DLD1 (cell line): ENCODE data around the gene NCKAP5.

Source experiments
- in situ Hi-C: cut with HindIII; loops from 2 replicates; pipeline ENCODE4 v1.10.0; 2017; ENCODE audit warnings: low sequenced_read_pairs

The NCKAP5 gene

DNA sequence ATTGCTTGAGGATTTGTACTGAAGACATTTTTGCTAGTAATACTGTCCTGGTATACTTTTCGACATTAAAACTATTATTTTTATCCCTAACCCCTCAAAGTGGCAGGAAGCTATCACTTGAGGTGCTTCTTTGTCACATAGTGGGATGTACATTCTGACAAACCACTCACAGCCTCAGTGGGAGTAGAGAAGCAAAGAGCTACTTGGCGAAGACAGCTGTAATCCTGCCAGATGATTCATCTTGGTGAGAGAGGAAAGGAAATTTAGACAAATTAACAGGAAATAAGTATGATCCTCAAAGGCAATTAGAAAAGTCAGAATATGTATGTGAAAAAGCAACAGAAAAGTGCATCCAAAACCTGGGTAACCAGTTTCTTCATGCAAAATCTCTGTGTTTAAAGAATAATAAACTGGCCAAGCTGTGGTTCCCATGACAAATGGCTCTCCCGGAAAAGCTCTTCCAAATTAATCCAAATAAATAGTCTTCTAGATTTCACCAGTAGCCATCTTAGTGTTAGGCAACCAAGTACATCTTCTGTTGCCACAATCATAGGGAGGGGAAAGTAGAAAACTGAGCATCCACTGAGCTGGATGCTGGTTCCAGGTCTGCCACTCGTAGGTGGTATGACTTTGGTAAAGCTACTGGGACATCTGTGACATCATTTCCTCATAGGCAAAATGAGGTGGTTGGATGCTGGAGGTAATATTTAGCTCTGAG is 590.3 kb downstream of the NCKAP5 start:
- in situ Hi-C loops, result no loop called here

GRCh38 chr2:132975193-132976105 is 592.8 kb downstream of the NCKAP5 start:
- in situ Hi-C loops, result no loop called here

DNA sequence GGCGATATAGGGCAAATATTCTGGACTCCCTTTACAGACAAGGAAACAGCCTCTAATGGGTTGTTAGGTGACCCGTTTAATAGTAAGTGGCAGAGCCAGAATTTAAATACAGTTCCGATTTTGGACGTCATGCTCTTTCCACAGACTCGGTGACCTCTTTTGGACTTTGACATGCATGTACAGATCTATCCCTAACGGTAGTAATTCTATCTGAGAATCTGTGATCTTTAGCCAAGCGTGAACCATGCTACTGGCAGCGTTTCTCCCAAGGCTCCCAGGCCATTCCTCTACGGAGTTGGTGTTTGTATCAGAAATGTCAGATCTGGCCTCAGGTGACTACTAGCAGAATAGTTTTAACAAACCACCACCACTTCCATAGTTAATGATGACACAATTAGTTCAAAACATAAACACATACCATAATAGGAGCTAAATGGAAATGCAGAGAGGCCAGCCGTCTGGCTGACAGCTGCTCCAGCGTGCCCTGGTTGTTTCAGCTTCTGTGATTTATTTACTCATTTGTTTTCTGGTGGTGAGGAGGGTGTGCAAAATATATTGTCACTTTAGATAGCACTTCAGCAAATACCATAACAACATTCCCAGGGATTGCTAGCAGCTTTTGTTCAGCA is 593.7 kb downstream of the NCKAP5 start:
- in situ Hi-C loops, result no loop called here

DNA sequence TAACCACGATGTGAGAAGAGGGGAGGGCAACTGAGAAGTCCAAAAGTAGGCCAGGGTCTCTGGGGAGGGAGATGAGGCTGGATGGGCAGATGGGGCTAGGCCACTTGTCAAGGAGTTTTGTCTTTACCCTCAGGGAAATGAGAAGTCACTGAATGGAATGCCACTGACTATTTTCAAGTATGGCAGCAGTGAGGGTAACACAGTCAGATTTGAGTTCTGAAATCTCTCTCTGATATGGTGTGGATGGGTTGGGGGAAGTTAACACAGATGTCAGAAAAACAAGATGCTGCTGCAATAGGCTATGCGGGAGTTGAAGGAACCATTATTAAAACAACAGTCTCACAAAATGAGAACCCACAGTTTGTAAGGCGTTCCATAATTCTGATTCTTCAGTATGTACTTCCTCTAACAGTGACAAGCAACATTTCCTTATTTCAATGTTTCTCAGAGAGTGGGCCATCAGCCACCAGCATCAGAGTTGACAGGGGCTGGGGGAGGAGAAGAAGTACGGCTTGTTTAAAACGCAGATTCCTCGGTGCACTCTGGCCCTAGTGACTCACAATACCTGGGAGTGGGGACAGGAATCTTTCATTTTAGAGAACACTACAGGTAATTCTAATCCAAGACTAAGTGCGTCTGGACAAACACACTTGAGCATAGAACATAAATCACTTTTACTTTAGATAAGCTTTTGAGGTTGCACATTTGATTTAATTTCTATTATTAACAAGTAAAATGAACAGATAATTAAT is 596.8 kb downstream of the NCKAP5 start:
- in situ Hi-C loops, result no loop called here

GRCh38 chr2:132969371-132969985 is 598.8 kb downstream of the NCKAP5 start:
- in situ Hi-C loops, result no loop called here

DNA sequence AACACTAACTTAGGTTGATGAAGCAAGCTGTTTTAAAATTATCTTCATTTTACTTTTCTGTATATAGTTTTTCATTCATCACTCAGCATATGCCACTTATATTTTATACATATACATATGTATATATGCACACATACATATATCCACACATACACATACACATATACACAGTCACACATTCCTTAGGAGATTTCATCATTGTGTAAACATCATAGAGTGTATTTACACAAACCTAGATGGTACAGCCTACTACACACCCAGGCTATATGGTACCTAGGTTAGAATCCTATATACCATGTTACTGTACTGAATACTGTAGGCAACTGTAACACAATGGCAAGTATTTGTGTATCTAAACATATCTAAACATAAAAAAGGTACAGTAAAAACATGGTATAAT is 602.8 kb downstream of the NCKAP5 start:
- in situ Hi-C loops, result no loop called here

- in situ Hi-C loops, result no loop called here
Observed at GRCh38 chr2:132963161-132963560, 605.1 kb downstream of the NCKAP5 start.

- in situ Hi-C loops, result no loop called here
Observed at GRCh38 chr2:132958887-132959286, 609.4 kb downstream of the NCKAP5 start.

- in situ Hi-C loops, result no loop called here
Observed at GRCh38 chr2:132955871-132956615, 612.2 kb downstream of the NCKAP5 start.

DNA sequence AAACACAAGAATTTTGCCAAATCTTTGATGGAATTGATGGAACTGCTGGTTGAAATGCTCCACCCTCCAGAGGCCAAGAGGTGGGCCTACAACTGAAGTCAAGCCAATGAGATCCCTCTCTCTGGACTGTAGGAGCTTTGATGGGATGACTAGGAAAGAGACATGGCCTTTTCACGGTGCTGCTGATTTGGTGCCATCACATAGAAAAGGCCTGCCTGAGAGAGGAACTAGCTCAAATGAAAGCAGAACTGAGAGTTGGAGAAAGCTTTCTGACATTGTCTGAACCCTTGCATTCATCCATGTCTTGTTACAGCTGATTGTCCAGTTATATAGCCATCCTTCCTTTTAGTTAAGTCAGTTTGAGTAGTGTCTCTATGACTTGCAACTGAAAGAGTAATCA is 614.5 kb downstream of the NCKAP5 start:
- in situ Hi-C loops, result no loop called here

GRCh38 chr2:132951008-132951714 is 617.1 kb downstream of the NCKAP5 start:
- in situ Hi-C loops, result no loop called here

DNA sequence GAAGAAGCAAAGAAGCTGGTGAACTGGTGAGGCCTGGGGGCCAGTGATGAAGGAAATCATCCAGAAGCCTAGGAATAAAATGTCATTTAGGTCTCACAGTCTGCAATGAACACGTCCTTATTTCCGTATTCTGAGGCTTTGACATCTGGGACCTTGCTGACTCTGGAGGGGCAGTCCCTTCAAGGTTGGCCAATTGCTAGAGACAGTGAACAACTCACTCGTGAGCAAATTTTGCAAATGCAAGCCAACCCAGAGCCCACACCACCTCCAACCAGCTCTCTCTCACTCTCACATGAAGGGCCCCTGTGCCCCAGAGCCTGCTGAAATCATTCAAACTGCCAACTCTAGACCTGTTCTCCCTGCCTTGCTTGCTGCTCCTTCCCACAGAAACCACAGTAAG is 619.2 kb downstream of the NCKAP5 start:
- in situ Hi-C loops, result no loop called here

- in situ Hi-C loops, result no loop called here
Observed at GRCh38 chr2:132948211-132948610, 620.1 kb downstream of the NCKAP5 start.

DNA sequence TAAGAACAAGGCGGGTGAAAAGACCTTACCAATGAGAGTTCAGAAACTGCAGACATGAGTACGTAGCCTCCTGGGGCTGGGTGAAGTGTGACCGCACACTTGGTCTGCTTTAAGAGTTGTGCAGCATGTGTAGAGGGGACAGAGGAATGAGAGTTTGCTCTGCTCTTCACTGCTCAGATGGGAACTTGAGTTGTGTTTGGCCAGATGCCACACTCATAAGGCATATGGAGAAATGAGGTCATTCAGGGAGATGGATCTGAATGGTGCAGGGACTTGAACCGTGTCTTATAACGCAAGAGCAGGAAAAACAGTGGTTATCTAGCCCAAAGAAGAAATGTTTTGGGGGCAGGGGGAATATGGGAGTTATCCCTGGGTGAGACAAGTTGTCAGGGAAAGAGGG is 624.4 kb downstream of the NCKAP5 start:
- in situ Hi-C loops, result no loop called here

DNA sequence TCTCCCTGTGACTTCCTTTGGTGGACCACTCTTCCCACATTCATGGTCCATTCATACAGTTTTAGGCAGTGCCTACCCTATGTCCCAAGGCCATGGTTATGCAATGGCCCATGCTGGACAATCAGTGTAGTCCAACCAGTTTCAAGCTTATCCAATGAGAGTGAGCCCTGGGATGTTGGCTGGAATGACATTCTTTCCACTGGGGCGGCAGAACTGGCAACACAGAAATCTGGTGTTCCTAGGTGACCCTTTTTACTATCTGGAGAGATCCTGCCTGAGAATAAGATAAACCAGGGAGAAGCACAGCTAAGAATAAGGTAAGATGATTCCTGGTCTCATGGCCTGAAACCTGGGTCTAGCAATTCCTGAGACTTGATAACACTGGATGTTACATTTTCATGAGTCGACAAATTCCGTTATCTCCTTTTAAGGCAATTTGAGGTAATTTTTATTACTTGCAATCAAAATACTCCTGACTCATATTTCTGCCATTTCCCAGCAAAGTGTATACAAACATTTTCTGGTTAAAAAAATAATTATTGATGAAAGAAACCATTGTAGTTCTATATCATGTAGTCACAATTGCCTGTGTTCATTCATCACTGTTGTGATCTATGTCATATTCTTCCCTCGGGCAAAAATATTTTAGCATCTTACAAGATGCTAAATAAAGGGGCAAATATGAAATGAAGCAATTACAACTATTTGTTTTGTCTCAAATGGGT is 626.8 kb downstream of the NCKAP5 start:
- in situ Hi-C loops, result no loop called here

- in situ Hi-C loops, result no loop called here
Observed at GRCh38 chr2:132937629-132938028, 630.6 kb downstream of the NCKAP5 start.

DNA sequence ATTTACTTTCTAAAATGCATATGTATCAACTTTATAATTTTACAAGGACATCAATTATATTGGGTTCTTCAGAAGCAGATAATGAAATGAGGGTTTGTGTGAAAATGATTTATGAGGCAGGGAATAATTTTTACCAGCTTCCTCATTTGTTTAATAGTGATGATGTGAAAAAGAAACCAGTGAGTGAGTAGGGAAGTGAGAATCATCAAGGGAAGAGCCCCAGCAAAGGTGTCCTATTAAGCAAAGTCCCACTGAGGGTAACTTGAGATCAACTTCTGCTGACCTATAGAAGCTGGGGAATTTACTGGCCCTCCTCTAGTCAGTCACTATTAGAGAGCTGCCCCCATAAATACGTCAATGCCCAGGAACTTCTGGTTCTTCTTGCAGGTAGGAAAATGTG is 631.5 kb downstream of the NCKAP5 start:
- in situ Hi-C loops, result no loop called here

DNA sequence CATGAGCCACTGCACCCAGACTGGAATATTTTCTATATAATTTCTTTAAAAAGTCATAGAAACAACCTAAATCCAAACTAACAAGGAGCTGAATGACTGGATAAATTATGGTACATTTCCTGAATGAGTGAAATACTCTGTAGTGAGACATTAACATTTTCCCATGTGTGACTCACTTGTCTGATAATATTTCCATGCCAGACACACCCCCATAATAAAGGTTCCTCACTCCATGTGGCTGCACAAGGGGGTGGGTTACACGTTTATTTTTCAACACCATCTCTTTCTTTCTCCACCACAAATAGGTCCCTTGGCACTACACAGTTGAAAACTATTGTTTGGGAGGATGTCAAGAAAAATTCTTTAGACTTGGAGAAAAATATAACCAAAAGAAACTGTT is 632.0 kb downstream of the NCKAP5 start:
- in situ Hi-C loops, result no loop called here

GRCh38 chr2:132929786-132930185 is 638.5 kb downstream of the NCKAP5 start:
- in situ Hi-C loops, result no loop called here
